Measurements from ENCODE around the gene KCNC1. TPM values are rescaled to one million over a fixed set of nuclear protein-coding genes. Genes with fewer than 3 reads are reported as not detected.

KCNC1 gene
- total RNA-seq, result not detected in 2 replicates

- TF ChIP-seq, protein P1, sequence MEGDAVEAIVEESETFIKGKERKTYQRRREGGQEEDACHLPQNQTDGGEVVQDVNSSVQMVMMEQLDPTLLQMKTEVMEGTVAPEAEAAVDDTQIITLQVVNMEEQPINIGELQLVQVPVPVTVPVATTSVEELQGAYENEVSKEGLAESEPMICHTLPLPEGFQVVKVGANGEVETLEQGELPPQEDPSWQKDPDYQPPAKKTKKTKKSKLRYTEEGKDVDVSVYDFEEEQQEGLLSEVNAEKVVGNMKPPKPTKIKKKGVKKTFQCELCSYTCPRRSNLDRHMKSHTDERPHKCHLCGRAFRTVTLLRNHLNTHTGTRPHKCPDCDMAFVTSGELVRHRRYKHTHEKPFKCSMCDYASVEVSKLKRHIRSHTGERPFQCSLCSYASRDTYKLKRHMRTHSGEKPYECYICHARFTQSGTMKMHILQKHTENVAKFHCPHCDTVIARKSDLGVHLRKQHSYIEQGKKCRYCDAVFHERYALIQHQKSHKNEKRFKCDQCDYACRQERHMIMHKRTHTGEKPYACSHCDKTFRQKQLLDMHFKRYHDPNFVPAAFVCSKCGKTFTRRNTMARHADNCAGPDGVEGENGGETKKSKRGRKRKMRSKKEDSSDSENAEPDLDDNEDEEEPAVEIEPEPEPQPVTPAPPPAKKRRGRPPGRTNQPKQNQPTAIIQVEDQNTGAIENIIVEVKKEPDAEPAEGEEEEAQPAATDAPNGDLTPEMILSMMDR (IDR thresholded peaks at IDR 0.05; ENCODE audit: insufficient read depth, low read length, poor library complexity, severe bottlenecking), result no peak
- no peak for DNase-seq (ENCODE audit: low read depth)
- Histone ChIP-seq H3K27me3 (ENCODE audit: control insufficient read depth, insufficient read depth, low read length) (peaks cover 72% of the 10 kb centered on the region), H3K4me3 (ENCODE audit: low read depth, low read length) (peak within 1 kb of the TSS; percentile 7), H3K36me3 (ENCODE audit: control insufficient read depth, insufficient read depth, low read length) (no peaks in the 10 kb centered on the region)
Measured at GRCh38 chr11:17734418-17734911, at the start of gene KCNC1. TSS of gene KCNC1 (plus strand) at chr11:17734781. CDS start at chr11:17736003, 1,222 bp downstream.

DNA sequence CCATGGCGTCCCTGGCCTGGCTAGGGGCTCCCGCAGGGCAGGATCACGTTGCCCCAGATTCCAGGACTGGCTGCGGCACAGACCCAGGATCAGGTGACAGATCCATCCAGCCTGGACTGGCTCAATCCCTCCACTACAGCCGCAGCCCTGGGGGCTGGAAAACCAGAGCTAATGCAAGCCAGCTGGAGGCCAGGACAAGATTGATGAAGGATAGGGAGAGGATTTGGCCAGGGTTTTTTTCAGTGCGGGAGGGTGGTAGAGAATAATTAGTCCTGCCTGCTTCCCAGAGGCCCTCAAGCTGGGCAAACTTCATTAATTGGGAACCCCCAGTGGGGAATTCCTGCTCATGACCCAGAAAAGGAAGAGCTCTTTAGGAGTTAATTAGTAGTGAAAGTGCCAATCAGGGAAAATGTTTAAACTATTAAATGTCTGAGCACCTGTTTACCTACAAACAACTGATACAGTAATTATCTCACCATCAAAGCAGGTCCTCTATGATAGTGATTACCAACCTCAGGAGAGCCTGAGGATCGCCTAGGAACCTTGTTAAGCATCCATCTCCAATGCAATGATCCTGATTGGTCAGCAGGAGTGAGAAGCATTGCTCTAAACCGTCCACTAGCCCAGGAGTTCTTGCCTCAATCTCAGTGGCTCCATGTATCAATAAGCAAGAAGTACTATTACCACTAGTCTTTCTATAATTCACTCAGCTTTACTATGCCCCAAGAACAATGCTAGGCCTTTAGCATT, 48.2 kb upstream of the KCNC1 start:
- H3K27me3 ChIP-seq (ENCODE audit: control insufficient read depth, insufficient read depth, low read length), result peaks cover 3% of the 10 kb centered on the region
- no peaks in the 10 kb centered on the region for H3K36me3 ChIP-seq (ENCODE audit: control insufficient read depth, insufficient read depth, low read length)
- TF ChIP-seq, protein P1 (IDR thresholded peaks at IDR 0.05; ENCODE audit: insufficient read depth, low read length, poor library complexity, severe bottlenecking), result no peak
- H3K4me3 ChIP-seq (ENCODE audit: low read depth, low read length), result no peak overlapping the region
- DNase-seq (ENCODE audit: low read depth), result no peak

- Histone ChIP-seq H3K27me3 (ENCODE audit: control insufficient read depth, insufficient read depth, low read length) (peaks cover 8% of the 10 kb centered on the region), H3K4me3 (ENCODE audit: low read depth, low read length) (no peak overlapping the region), H3K36me3 (ENCODE audit: control insufficient read depth, insufficient read depth, low read length) (no peaks in the 10 kb centered on the region)
- DNase-seq (ENCODE audit: low read depth), result no peak
- TF ChIP-seq, protein P1 (IDR thresholded peaks at IDR 0.05; ENCODE audit: insufficient read depth, low read length, poor library complexity, severe bottlenecking), result no peak
Measured at GRCh38 chr11:17687946-17688670, 46.5 kb upstream of the KCNC1 start.

GRCh38 chr11:17691550-17691949, 43.0 kb upstream of the KCNC1 start:
- no peaks in the 10 kb centered on the region for H3K36me3 ChIP-seq (ENCODE audit: control insufficient read depth, insufficient read depth, low read length)
- H3K27me3 ChIP-seq (ENCODE audit: control insufficient read depth, insufficient read depth, low read length), result peaks cover 31% of the 10 kb centered on the region
- no peak for DNase-seq (ENCODE audit: low read depth)
- no peak overlapping the region for H3K4me3 ChIP-seq (ENCODE audit: low read depth, low read length)
- TF ChIP-seq, protein P1 (IDR thresholded peaks at IDR 0.05; ENCODE audit: insufficient read depth, low read length, poor library complexity, severe bottlenecking), result no peak

GRCh38 chr11:17691976-17692375, 42.6 kb upstream of the KCNC1 start:
- peaks cover 35% of the 10 kb centered on the region for H3K27me3 ChIP-seq (ENCODE audit: control insufficient read depth, insufficient read depth, low read length)
- no peak overlapping the region for H3K4me3 ChIP-seq (ENCODE audit: low read depth, low read length)
- no peak for DNase-seq (ENCODE audit: low read depth)
- TF ChIP-seq, protein P1 (IDR thresholded peaks at IDR 0.05; ENCODE audit: insufficient read depth, low read length, poor library complexity, severe bottlenecking), result no peak
- no peaks in the 10 kb centered on the region for H3K36me3 ChIP-seq (ENCODE audit: control insufficient read depth, insufficient read depth, low read length)

Data from kidney epithelial cell (primary cell).